HL-60/S4 treated with retinoic acid at 250 ng/mL for 4 days and 3 days (cell line): ENCODE results near the gene INTS14.
"Not testable (repeated sequence)": the region's sequence is repeated elsewhere in the genome, so short reads cannot be mapped to it uniquely, and the experiment has no call there.

ENCODE experiments used
- in situ Hi-C: fragments of 300-500 bp; cut with MboI; formaldehyde crosslinking; loops from 2 replicates; pipeline ENCODE4 v1.7.0; 2022; ENCODE audit warnings: low sequenced_read_pairs

The INTS14 gene

DNA sequence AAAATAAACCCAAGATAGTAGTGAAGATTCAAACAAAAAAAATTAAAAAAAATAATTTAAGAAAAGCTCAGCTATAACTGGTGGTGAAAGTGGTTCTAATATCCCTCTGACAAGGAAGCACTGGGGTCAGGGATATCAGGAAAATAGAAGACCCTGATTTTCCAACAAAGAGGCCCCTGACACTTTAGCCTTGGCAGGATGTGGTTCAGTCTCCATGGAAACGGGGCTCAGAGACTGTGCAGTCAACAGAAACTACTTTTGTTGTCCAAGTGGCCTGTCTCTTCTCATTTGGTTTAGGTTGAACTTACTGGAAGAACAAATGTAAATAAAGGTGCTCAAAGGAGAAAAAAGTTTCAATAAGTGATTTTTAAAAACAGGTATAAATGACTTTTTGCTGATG is 27.2 kb downstream of the INTS14 start:
- in situ Hi-C loops = no loop called here

- in situ Hi-C loops = no loop called here
These were observed 30.6 kb downstream of the INTS14 start for GRCh38 chr15:65580287-65580686.

DNA sequence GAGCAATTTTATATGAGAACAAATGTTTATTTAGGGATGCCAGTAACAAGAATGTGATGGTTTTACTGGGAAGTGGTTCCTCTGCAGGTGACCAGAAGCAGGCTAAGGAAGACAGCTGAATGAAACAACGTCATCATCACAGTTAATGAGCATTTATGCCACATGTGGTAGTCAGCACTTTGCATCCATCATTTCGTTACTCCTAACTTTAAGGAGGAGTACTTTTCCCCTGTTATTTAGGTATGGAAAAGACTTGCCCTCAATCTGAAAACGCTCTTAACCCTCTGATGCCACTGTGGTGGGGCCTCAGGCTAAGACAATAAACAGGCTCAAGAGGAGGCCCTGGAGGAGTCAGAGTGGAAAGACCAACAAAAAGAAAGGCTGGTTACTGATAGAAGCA is 31.2 kb downstream of the INTS14 start:
- in situ Hi-C loops = no loop called here

DNA sequence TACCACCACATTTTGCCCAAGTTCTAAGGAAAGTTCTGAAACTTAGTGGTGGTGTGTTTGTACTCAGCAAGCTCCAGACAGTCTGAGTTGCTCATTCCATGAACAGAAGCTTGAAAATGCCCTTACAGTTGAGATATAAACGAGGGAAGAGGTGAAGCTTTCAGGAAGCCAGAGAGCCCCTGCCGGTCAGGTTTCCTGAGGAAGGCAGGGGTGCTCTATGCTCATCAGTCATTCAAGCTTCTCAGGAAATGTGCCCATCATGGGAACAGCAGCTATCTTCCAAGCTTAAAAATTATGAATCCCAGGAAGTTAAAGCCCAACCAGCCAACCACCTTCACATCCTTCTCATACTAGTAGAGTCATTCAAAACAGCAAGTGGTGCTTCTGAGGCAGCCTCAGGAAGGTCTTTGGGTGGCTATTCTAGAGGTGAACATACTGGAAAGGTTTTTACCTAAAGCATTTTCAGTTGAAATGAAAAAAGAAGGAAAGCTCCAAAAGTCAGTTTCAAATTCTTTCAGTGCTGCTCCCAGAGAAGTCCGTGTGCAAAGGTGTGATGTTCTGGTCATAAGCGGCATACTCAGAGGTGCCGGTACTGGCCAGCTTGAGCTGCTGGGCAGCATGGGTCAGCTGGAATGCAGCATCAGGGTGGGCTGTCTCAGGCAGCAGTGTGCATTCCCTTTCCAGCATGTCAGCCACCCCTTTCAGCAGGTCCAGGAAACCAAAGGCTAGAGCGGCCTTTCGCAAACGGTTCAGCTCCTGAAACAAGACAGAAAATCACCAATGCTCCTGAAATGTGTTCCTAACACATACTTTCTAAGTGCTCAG is 31.8 kb downstream of the INTS14 start:
- in situ Hi-C loops = no loop called here

- in situ Hi-C loops = no loop called here
These were observed 33.6 kb downstream of the INTS14 start for GRCh38 chr15:65577129-65577996.

DNA sequence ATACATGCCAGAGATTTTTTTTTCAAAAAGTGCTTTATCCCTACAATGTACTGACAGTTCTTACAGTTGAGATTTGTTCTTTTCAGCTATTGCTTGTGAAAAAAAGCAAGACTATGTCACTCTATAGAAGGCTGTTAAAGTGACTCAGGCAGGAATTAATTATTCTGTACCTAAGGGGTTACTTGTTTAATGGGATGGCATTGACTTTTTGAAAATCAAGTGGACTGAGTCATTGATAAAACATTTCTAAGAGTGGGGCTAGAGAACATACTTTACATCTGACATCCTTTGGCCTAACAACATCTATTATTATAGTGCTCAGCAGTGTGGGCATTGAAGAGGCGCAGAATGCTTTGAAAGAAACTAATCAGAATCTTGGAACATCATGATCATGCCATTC is 34.3 kb downstream of the INTS14 start:
- in situ Hi-C loops = no loop called here

DNA sequence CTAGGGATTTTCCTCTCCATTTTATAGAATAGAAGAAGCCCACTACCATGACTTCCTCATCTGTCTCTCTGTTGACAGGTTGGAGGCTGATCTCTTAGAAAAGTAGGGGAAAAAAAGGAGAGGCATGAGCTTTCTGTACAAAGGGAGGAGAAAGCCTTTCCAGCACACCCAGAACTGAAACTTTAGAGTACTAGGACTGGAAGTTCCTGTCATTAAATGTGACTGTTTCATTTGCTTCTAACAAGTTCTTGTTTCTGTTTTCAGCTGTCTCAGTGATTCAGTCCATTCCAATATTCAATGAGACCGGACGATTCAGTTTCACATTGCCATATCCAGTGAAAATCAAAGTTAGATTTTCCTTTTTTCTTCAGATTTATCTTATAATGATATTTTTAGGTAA is 39.0 kb downstream of the INTS14 start:
- in situ Hi-C loops = no loop called here

DNA sequence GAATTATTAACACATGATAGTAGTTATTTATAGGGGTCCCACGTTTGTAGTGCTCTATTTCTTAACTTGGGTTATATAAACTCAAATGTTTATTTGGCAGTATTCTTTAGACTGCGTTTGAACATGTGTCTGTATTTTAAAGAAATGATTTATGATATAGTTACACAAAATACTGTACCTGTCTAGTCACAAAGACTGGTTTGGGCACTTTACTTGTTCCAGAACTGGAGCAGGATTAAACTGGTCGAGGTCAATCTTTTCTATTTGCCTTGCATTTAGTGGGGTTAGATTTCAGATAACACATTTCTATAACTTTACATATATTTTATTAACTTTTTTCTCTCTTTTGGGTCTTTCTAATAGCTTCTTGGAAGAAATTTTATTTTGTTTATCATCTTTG is 41.2 kb downstream of the INTS14 start:
- in situ Hi-C loops = no loop called here

GRCh38 chr15:65561934-65562333 is 49.0 kb downstream of the INTS14 start:
- in situ Hi-C loops = no loop called here

- in situ Hi-C loops = no loop called here
These were observed 51.0 kb downstream of the INTS14 start for GRCh38 chr15:65559941-65560340.

GRCh38 chr15:65558997-65559760 is 51.8 kb downstream of the INTS14 start:
- in situ Hi-C loops = no loop called here

- in situ Hi-C loops = no loop called here
These were observed 52.6 kb downstream of the INTS14 start for GRCh38 chr15:65558336-65558735.

DNA sequence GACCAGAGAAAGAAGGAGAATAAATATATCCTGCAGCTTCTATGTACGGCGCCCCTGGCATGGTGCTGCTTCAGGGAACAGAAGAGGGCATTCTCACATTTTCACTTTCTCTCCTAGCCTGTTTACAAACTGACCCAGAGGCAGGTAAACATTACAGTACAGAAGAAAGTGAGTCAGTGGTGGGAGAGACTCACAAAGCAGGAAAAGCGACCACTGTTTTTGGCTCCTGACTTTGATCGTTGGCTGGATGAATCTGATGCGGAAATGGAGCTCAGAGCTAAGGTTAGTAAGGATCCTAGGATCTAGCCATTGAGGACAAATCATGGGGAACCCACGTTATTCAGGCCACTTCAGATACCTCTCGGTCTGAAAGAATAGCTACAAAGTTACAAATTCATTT is 54.3 kb downstream of the INTS14 start:
- in situ Hi-C loops = no loop called here

GRCh38 chr15:65553691-65554090 is 57.2 kb downstream of the INTS14 start:
- in situ Hi-C loops = no loop called here

DNA sequence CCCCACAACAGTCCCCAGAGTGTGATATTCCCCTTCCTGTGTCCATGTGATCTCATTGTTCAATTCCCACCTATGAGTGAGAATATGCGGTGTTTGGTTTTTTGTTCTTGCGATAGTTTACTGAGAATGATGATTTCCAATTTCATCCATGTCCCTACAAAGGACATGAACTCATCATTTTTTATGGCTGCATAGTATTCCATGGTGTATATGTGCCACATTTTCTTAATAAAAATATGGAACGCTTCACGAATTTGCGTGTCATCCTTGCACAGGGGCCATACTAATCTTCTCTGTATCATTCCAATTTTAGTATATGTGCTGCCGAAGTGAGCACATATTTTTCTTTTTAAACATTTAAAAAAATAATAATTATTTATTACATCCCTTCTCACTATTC is 58.1 kb downstream of the INTS14 start:
- in situ Hi-C loops = not testable (repeated sequence)

DNA sequence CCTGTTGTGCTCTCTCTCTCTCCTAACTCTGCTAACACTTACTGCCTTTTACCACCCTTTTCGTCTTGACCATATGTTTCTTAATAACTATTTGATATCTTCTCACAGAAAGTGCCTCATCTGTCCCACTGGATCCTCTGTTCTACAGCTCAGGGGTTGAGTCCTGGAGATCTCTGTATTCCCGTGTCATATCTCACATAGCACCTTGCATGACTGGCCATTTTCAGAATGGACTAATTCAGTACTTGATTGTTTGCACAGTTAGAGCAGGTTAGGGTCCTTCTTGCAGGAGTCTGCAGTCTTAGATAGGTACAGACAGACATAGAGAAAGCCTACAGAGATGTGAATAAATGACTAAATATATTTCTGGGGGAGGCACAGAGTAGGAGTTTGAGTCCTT is 59.7 kb downstream of the INTS14 start:
- in situ Hi-C loops = no loop called here

- in situ Hi-C loops = no loop called here
These were observed 60.2 kb downstream of the INTS14 start for GRCh38 chr15:65550681-65551098.

DNA sequence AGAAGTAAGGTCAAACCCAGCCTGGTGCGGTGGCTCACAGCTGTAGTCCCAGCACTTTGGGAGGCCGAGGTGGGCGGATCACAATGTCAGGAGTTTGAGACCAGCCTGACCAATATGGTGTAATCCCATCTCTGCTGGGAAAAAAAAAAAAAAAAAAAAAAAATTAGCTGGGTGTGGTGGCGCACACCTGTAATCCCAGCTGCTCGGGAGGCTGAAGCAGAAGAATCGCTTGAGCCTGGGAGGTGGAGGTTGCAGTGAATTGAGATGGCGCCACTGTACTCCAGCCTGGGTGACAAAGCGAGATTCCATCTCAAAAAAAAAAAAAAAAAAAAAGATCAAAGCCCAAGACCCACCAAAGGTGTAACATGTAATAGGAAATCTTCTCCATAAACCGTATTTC is 61.6 kb downstream of the INTS14 start:
- in situ Hi-C loops = not testable (repeated sequence)

- in situ Hi-C loops = no loop called here
These were observed 63.1 kb downstream of the INTS14 start for GRCh38 chr15:65547841-65548240.

GRCh38 chr15:65541231-65541820 is 69.6 kb downstream of the INTS14 start:
- in situ Hi-C loops = no loop called here

GRCh38 chr15:65540314-65540713 is 70.6 kb downstream of the INTS14 start:
- in situ Hi-C loops = no loop called here
